ENCODE measurements around the gene GPR37.
A peak's percentile ranks its signal among the peaks of the same experiment; 100 is the strongest.

GPR37 gene

GRCh38 chr7:124773938-124774337, 8.3 kb upstream of the GPR37 start:
- no peak for TF ChIP-seq CTCF (conservative IDR thresholded peaks at IDR 0.05; ENCODE audit: low read depth, low read length)
- no peak overlapping the region for H3K4me3 ChIP-seq (ENCODE audit: low read length)
- DNase-seq (ENCODE audit: low read depth) = no peak

GRCh38 chr7:124773339-124773738, 7.7 kb upstream of the GPR37 start:
- no peak for DNase-seq (ENCODE audit: low read depth)
- no peak overlapping the region for H3K4me3 ChIP-seq (ENCODE audit: low read length)
- TF ChIP-seq CTCF (conservative IDR thresholded peaks at IDR 0.05; ENCODE audit: low read depth, low read length) = no peak

GRCh38 chr7:124769136-124769535, 3.5 kb upstream of the GPR37 start:
- no peak overlapping the region for H3K4me3 ChIP-seq (ENCODE audit: low read length)
- DNase-seq (ENCODE audit: low read depth) = no peak
- no peak for TF ChIP-seq CTCF (conservative IDR thresholded peaks at IDR 0.05; ENCODE audit: low read depth, low read length)

- TF ChIP-seq CTCF (conservative IDR thresholded peaks at IDR 0.05; ENCODE audit: low read depth, low read length) = no peak
- no peak overlapping the region for H3K4me3 ChIP-seq (ENCODE audit: low read length)
- no peak for DNase-seq (ENCODE audit: low read depth)
These were observed 2.9 kb upstream of the GPR37 start for GRCh38 chr7:124768525-124768924.

GRCh38 chr7:124764847-124765400, 668 bp downstream of the GPR37 start:
- TF ChIP-seq CTCF (conservative IDR thresholded peaks at IDR 0.05; ENCODE audit: low read depth, low read length) = no peak
- DNase-seq (ENCODE audit: low read depth) = no peak

GRCh38 chr7:124764051-124764846, 1.3 kb downstream of the GPR37 start:
- peak overlapping the region; percentile 74 for H3K4me3 ChIP-seq (ENCODE audit: low read length)
- no peak for DNase-seq (ENCODE audit: low read depth)
- TF ChIP-seq CTCF (conservative IDR thresholded peaks at IDR 0.05; ENCODE audit: low read depth, low read length) = no peak

More at GRCh38 chr7:124764847-124765400, 668 bp downstream of the GPR37 start:
- peak overlapping the region; percentile 74 for H3K4me3 ChIP-seq (ENCODE audit: low read length)

GRCh38 chr7:124762611-124763143, 2.9 kb downstream of the GPR37 start:
- no peak overlapping the region for H3K4me3 ChIP-seq (ENCODE audit: low read length)
- no peak for DNase-seq (ENCODE audit: low read depth)
- TF ChIP-seq CTCF (conservative IDR thresholded peaks at IDR 0.05; ENCODE audit: low read depth, low read length) = no peak
